SK-N-MC (cell line): Measurements from ENCODE around the gene CLMP.

Experiments used
- EZH2 ChIP-seq: fragments of 200-600 bp; sonication (generic); IDR thresholded peaks from one replicate; pipeline ENCODE4 v1.6.1; 2017; ENCODE audit warnings: antibody characterized with exemption
- FOXP2 ChIP-seq: optimal IDR thresholded peaks from 2 replicates; pipeline ENCODE3; 2011; ENCODE audit warnings: mild to moderate bottlenecking, moderate library complexity; ENCODE audit not compliant: insufficient read depth; ENCODE audit errors: extremely low read length, control extremely low read depth
- POLR2AphosphoS5 ChIP-seq: IDR thresholded peaks from 2 replicates; pipeline ENCODE4 v1.6.1; 2012; ENCODE audit warnings: mild to moderate bottlenecking, low read depth, low read length, borderline replicate concordance

- TF ChIP-seq EZH2 (no peak), POLR2AphosphoS5 (no peak), FOXP2 (no peak)
These were observed 24.1 kb downstream of the CLMP start for GRCh38 chr11:123170929-123171328.
